Measurements from ENCODE around the gene CNIH3.

The CNIH3 gene

DNA sequence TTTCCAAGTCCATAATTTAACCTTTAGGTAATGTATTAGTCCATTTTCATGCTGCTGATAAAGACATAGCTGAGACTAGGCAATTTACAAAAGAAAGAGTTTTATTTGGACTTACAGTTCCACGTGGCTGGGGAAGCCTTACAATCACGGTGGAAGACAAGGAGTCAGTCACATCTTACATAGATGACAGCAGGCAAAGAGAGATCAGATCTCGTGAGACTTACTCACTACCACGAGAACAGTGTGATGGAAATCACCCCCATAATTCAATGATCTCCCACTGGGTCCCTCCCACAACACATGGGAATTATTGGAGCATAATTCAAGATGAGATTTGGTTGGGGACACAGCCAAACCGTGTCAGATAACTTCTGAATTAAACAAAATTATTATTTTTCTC, 44.0 kb downstream of the CNIH3 start:
- no peak for DNase-seq (ENCODE audit: extremely low read depth, low read depth)
- TF ChIP-seq CTCF (IDR thresholded peaks at IDR 0.05; ENCODE audit: low read depth, low read length) = no peak

GRCh38 chr1:224662870-224663269, 46.8 kb downstream of the CNIH3 start:
- no peak for DNase-seq (ENCODE audit: extremely low read depth, low read depth)
- no peak for TF ChIP-seq CTCF (IDR thresholded peaks at IDR 0.05; ENCODE audit: low read depth, low read length)

GRCh38 chr1:224665016-224665415, 48.9 kb downstream of the CNIH3 start:
- DNase-seq (ENCODE audit: extremely low read depth, low read depth) = no peak

GRCh38 chr1:224666078-224666477, 50.0 kb downstream of the CNIH3 start:
- no peak for TF ChIP-seq CTCF (IDR thresholded peaks at IDR 0.05; ENCODE audit: low read depth, low read length)
- DNase-seq (ENCODE audit: extremely low read depth, low read depth) = no peak

More at GRCh38 chr1:224665016-224665415, 48.9 kb downstream of the CNIH3 start:
- no peak for TF ChIP-seq CTCF (IDR thresholded peaks at IDR 0.05; ENCODE audit: low read depth, low read length)

- no peak for DNase-seq (ENCODE audit: extremely low read depth, low read depth)
- no peak for TF ChIP-seq CTCF (IDR thresholded peaks at IDR 0.05; ENCODE audit: low read depth, low read length)
Measured at GRCh38 chr1:224666913-224667312, 50.8 kb downstream of the CNIH3 start.

- DNase-seq (ENCODE audit: extremely low read depth, low read depth) = no peak
- TF ChIP-seq CTCF (IDR thresholded peaks at IDR 0.05; ENCODE audit: low read depth, low read length) = no peak
Measured at GRCh38 chr1:224668984-224669383, 52.9 kb downstream of the CNIH3 start.

DNA sequence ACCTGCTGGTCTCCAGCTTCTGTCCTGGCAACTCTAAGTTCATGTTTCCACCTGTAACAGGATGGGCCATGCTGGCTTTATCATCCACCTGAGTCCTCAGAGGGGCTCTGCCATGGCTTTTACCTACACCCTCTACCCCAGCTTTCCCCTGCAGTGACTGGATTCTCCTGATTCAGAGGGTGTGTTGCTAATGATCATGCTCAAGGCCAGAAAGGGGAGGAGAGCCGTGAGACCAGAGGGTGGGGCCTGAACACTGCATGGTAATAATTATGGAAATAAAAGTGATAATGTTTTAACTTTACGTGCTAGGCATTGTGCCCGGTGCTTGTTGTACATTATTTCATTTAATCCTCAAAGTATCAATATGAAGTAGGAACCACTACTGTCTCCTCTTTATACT, 53.3 kb downstream of the CNIH3 start:
- no peak for DNase-seq (ENCODE audit: extremely low read depth, low read depth)
- TF ChIP-seq CTCF (IDR thresholded peaks at IDR 0.05; ENCODE audit: low read depth, low read length) = no peak
